Nephron progenitor cell (in vitro differentiated cells): Measurements from ENCODE around the gene HSP90AA1.

Experiments used
- DNase-seq: peaks from one replicate; pipeline ENCODE4 v3.0.0; 2021
- H3K27ac Mint-ChIP-seq: 2 replicates; pipeline ENCODE4 v1.8.0; 2021; ENCODE audit warnings: mild to moderate bottlenecking, moderate library complexity, mixed read lengths
- H3K27me3 Mint-ChIP-seq: 2 replicates; pipeline ENCODE4 v1.8.0; 2021; ENCODE audit warnings: mild to moderate bottlenecking, low read depth, mixed read lengths; ENCODE audit not compliant: poor library complexity
- H3K36me3 Mint-ChIP-seq: 2 replicates; pipeline ENCODE4 v1.8.0; 2021; ENCODE audit warnings: low read depth, mixed read lengths
- H3K4me1 Mint-ChIP-seq: 2 replicates; pipeline ENCODE4 v1.8.0; 2021; ENCODE audit warnings: mixed read lengths
- H3K4me3 Mint-ChIP-seq: 2 replicates; pipeline ENCODE4 v1.8.0; 2021; ENCODE audit warnings: mild to moderate bottlenecking, moderate library complexity, mixed read lengths
- H3K9me3 Mint-ChIP-seq: 2 replicates; pipeline ENCODE4 v1.8.0; 2021; ENCODE audit warnings: mild to moderate bottlenecking, moderate library complexity, mixed read lengths
- TF ChIP-seq, protein P1 (sequence below): fragments of 200-600 bp; sonication (generic); IDR thresholded peaks from 2 replicates; pipeline ENCODE4 v1.5.0; 2021; ENCODE audit warnings: antibody characterized with exemption

Gene HSP90AA1

DNA sequence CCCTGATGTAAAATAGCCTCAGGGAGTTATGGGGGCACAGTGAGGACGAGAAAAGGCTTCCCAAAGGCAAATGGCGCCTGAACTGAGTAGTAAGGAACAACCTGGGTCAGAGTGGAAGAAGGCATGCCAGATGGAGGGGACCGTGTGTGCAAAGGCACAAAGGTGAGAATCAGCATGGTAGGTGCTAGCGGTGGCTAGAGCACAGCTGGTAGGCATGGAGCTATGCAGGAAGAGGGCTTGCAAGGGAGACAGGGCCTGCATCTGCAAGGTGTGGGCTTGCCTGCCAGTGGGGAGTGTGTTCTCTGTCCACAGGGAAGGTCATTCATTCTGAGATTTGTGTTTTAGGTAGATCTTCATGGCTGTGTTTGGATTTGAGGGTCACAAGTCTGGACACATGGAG lies 18.5 kb upstream of the HSP90AA1 start:
- Mint-ChIP-seq H3K4me1 (peaks cover 7% of the 10 kb centered on the region), H3K9me3 (peaks cover 17% of the 10 kb centered on the region), H3K27me3 (peaks cover 4% of the 10 kb centered on the region), H3K27ac (no peak overlapping the region), H3K4me3 (no peak overlapping the region), H3K36me3 (peaks cover 22% of the 10 kb centered on the region)
- no peak for DNase-seq
- TF ChIP-seq, protein P1, sequence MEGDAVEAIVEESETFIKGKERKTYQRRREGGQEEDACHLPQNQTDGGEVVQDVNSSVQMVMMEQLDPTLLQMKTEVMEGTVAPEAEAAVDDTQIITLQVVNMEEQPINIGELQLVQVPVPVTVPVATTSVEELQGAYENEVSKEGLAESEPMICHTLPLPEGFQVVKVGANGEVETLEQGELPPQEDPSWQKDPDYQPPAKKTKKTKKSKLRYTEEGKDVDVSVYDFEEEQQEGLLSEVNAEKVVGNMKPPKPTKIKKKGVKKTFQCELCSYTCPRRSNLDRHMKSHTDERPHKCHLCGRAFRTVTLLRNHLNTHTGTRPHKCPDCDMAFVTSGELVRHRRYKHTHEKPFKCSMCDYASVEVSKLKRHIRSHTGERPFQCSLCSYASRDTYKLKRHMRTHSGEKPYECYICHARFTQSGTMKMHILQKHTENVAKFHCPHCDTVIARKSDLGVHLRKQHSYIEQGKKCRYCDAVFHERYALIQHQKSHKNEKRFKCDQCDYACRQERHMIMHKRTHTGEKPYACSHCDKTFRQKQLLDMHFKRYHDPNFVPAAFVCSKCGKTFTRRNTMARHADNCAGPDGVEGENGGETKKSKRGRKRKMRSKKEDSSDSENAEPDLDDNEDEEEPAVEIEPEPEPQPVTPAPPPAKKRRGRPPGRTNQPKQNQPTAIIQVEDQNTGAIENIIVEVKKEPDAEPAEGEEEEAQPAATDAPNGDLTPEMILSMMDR = no peak

DNA sequence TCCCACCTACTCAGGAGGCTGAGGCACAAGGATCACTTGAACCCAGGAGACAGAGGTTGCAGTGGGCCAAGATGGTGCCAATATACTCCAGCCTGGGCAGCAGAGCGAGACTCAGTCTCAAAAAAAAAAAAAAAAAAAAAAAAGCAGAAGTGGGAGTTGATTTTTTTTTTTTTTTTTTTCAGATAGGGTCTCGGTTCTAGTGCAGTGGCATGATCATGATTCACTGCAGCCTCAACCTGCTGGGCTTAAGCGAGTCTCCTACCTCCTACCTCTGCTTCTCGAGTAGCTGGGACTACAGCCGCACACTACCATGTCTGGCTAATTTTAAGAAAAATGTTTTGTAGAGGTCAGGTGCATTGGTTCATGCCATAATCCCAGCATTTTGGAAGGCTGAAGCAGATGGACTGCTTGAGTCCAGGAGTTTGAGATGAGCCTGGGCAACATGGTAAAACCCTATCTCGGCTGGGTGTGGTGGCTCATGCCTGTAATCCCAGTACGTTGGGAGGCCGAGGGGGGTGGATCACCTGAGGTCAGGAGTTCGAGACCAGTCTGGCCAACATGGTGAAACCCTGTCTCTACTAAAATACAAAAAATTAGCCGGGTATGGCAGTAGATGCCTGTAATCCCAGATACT lies 16.3 kb upstream of the HSP90AA1 start:
- TF ChIP-seq, protein P1 = no peak
- DNase-seq = no peak
- no peak overlapping the region for H3K4me3 Mint-ChIP-seq
- H3K27me3 Mint-ChIP-seq = peaks cover 8% of the 10 kb centered on the region
- peaks cover 6% of the 10 kb centered on the region for H3K36me3 Mint-ChIP-seq
- H3K27ac Mint-ChIP-seq = no peak overlapping the region
- H3K4me1 Mint-ChIP-seq = peaks cover 12% of the 10 kb centered on the region
- no peaks in the 10 kb centered on the region for H3K9me3 Mint-ChIP-seq

DNA sequence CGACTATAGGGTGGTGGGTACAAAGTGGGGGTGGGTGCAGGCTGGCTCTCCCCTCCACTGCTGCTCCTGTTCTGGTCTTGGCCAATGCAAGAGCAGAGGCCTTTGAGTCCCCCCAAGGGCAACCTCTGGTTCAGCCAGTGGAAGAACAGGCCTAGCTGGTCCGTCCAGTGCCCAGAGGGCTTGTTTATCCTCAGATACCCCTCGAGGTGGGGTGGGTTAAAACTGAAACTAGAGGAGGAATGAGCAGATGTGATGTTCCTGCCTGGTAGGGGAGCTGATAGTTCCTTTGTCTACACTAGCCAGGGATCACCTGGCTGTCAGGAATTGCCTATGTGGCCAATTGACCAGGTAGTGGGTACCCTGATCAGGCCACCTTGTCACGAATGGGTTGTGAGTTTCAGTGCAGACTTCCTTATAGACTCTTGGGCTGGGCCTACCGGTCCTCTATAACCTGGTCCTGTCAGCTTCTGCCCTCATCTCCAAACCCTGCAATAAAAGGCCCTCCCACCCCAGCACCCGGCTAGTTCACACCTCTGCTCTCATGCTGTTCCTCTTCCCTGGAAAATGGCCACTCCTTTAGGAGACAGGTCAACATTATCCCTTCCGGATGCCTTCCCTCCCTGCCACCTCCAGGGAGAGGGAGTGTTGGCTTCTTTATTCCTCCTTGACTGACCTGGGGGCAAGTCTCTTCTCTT lies 10.7 kb upstream of the HSP90AA1 start:
- no peaks in the 10 kb centered on the region for H3K9me3 Mint-ChIP-seq
- peak overlapping the region; percentile 82 for H3K27ac Mint-ChIP-seq
- TF ChIP-seq, protein P1 = no peak
- peaks cover 13% of the 10 kb centered on the region for H3K27me3 Mint-ChIP-seq
- no peak overlapping the region for H3K4me3 Mint-ChIP-seq
- DNase-seq = no peak
- H3K4me1 Mint-ChIP-seq = peaks cover 47% of the 10 kb centered on the region
- H3K36me3 Mint-ChIP-seq = peaks cover 6% of the 10 kb centered on the region

DNA sequence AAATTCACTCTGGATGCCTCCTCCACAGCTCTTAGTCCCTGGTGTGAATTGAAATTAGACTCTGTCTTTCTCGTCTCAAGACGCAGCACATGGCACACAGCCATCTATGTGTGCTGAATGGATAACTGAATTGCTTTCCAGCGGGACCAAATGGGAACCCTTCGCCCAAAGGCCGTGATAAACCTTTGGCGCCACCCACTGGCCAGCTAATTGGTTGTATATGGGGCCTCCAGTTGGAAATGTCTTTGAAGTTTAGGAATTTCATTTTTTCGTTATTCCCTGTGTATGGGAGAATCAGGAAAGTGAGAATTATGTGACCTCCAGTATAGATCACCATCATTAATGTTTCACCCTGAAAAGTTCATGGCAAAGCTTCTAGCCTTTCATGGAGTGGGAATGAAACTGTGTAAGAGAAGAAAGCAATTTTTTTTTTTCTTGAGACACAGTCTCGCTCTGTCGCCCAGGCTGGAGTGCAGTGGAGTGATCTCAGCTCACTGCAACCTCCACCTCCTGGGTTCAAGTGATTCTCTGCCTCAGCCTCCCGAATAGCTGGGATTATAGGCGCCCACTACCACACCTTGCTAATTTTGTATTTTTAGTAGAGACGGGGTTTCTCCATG lies 9.8 kb upstream of the HSP90AA1 start:
- H3K27ac Mint-ChIP-seq = no peak overlapping the region

DNA sequence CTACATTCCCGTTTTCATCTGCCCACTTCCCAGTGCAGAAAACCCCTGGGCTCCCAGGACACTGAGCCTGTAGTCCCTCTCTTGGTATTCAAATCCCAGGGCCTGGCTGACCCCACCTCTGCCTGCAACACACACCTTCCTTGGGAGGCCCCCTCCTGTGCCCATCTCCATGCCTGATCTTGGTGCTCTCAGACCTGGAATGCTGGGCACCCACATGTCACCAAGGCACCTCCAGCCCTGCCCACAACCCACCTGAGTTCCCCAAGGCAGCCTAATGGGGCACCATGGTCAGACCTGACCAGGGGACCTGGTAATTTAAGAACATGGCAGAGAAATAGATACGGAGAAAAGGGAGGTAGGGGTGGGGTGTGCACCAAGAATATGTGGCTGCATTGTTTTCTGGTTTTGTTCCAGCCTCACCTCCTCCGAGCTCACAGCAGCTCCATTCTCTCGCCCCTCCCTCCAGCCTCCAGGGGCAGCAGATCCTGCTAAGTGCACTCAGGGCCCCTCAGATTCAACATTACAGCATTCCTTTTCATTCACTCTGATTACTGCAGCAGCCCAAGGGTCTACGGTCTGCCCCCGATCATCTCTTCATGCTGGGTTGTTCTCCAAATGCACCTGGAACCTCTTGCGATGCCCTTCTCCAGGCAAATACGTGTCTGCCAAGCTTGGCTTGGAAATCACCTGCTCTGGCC lies 9.2 kb upstream of the HSP90AA1 start:
- peaks cover 44% of the 10 kb centered on the region for H3K4me1 Mint-ChIP-seq
- no peak overlapping the region for H3K27ac Mint-ChIP-seq
- H3K9me3 Mint-ChIP-seq = no peaks in the 10 kb centered on the region
- no peak for DNase-seq
- peak overlapping the region; percentile 0 for H3K4me3 Mint-ChIP-seq
- peaks cover 4% of the 10 kb centered on the region for H3K36me3 Mint-ChIP-seq
- peaks cover 11% of the 10 kb centered on the region for H3K27me3 Mint-ChIP-seq
- TF ChIP-seq, protein P1 = no peak

More for the DNA sequence above, 9.8 kb upstream of the HSP90AA1 start:
- peaks cover 6% of the 10 kb centered on the region for H3K36me3 Mint-ChIP-seq
- TF ChIP-seq, protein P1 = peak; percentile 75
- no peaks in the 10 kb centered on the region for H3K9me3 Mint-ChIP-seq
- H3K27me3 Mint-ChIP-seq = peaks cover 13% of the 10 kb centered on the region
- H3K4me1 Mint-ChIP-seq = peaks cover 47% of the 10 kb centered on the region
- H3K4me3 Mint-ChIP-seq = peak overlapping the region; percentile 0
- peak; percentile 85 for DNase-seq
